ENCODE measurements around the gene PYY. TPM values are rescaled to one million over a fixed set of nuclear protein-coding genes. Genes with fewer than 3 reads are reported as not detected.

The PYY gene
- total RNA-seq, 1 experiment from 2014 or later, result not detected

DNA sequence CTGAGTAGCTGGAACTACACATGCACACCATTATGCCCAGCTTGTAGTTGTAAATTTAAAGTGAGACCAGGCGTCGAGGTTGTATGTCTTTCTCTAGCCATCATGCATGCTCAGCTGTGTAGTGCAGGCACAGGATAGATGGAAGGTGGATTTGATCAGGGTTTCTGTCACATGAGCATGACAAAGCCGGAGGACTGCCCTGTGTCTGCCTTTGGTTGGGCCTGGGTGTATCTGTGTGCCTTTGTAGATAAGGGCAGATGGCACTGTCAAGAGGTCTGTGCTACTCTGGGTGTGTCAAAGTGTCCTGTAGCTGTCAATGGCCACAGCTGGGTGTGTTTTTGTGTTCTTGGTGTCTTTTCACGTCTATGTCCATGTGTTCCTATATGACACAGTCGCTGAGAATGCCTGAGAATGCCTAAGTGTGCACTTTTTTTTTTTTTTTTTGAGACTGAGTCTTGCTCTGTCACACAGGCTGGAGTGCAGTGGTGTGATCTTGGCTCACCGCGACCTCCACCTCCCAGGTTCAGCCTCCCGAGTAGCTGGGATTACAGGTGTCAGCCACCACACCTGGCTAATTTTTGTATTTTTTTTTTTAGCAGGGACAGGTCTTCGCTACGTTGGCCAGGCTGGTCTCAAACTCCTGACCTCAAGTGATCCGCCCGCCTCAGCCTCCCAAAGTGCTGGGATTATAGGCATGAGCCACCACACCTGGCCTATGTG lies 46.6 kb upstream of the PYY start:
- TF ChIP-seq CTCF (IDR thresholded peaks at IDR 0.05), result no peak
- no peak for TF ChIP-seq POLR2AphosphoS5 (IDR thresholded peaks at IDR 0.05; ENCODE audit: low read depth, low read length)
- no peak for TF ChIP-seq TCF7L2 (IDR thresholded peaks at IDR 0.05; ENCODE audit: low read depth, low read length)
- no peak for TF ChIP-seq REST (IDR thresholded peaks at IDR 0.05; ENCODE audit: insufficient read depth in 1 of 2, low read depth in 2 of 2, low read length in 1 of 2)
- no peak for TF ChIP-seq SIN3A (IDR thresholded peaks at IDR 0.05; ENCODE audit: borderline replicate concordance, insufficient read depth, low read depth, low read length)
- intact Hi-C loops (cut with micrococcal nuclease; ENCODE audit: unreplicated experiment) (no loop called here), in situ Hi-C loops (cut with HindIII; ENCODE audit: low pct_unique_long_range_greater_than_20kb, low sequenced_read_pairs) (no loop called here)
- DNase-seq (ENCODE audit: low read depth, low spot score) (no peak), ATAC-seq (no peak)
- no peaks in the 10 kb centered on the region for H3K27me3 ChIP-seq (ENCODE audit: control insufficient read depth, insufficient read depth, low read length)
- H3K27ac ChIP-seq (ENCODE audit: low read length), result no peak overlapping the region
- H3K4me1 ChIP-seq (ENCODE audit: control insufficient read depth, insufficient read depth, low read length), result no peaks in the 10 kb centered on the region; the same call in 1 of the 2 replicates
- ChIA-PET POLR2A (no interaction called here), CTCF (no interaction called here)
- no peak overlapping the region for H3K4me3 ChIP-seq (ENCODE audit: low read depth in 2 of 2, low read length in 2 of 2)
- BruUV-seq (replicated peaks), result no TSS peak
- H3K36me3 ChIP-seq (ENCODE audit: control insufficient read depth, insufficient read depth, low read length), result no peaks in the 10 kb centered on the region; the same call in 1 of the 2 replicates
- no peaks in the 10 kb centered on the region for H3K9me3 ChIP-seq (ENCODE audit: control insufficient read depth, insufficient read depth, low read depth, low read length)

DNA sequence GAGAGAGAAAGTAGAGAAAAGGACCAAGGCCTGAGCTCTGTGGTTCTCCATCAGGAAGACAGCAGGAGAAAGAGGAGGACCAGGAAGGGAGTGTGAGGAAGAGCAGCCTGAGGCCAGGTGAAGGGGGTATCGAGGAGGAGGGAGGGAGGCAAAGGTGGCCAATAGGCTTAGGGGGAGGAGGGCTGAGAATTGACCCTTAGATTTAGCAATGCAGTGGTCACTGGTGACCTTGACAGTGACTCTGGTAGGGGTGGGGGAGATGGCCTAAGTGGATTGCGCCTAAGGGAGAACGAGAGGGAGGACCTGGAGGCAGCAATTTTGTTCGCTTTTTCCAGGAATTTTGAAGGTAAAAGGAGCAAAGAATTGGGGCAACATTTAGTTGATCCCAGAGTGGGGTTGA lies 45.3 kb upstream of the PYY start:
- TF ChIP-seq REST (IDR thresholded peaks at IDR 0.05; ENCODE audit: insufficient read depth in 1 of 2, low read depth in 2 of 2, low read length in 1 of 2) (no peak), POLR2AphosphoS5 (IDR thresholded peaks at IDR 0.05; ENCODE audit: low read depth, low read length) (no peak), SIN3A (IDR thresholded peaks at IDR 0.05; ENCODE audit: borderline replicate concordance, insufficient read depth, low read depth, low read length) (no peak), TCF7L2 (IDR thresholded peaks at IDR 0.05; ENCODE audit: low read depth, low read length) (no peak), CTCF (IDR thresholded peaks at IDR 0.05) (no peak)
- POLR2A ChIA-PET, result interaction anchor here (0.6 kb wide), 1 partner anchor 209 kb away, joined by 3 read pairs; no protein-coding TSS in a partner anchor

More for the DNA sequence above, 45.3 kb upstream of the PYY start:
- Histone ChIP-seq H3K4me3 (ENCODE audit: low read depth in 2 of 2, low read length in 2 of 2) (no peak overlapping the region), H3K27me3 (ENCODE audit: control insufficient read depth, insufficient read depth, low read length) (no peaks in the 10 kb centered on the region), H3K9me3 (ENCODE audit: control insufficient read depth, insufficient read depth, low read depth, low read length) (no peaks in the 10 kb centered on the region), H3K4me1 (ENCODE audit: control insufficient read depth, insufficient read depth, low read length) (no peaks in the 10 kb centered on the region; the same call in 1 of the 2 replicates), H3K27ac (ENCODE audit: low read length) (no peak overlapping the region), H3K36me3 (ENCODE audit: control insufficient read depth, insufficient read depth, low read length) (no peaks in the 10 kb centered on the region)
- in situ Hi-C loops (cut with HindIII; ENCODE audit: low pct_unique_long_range_greater_than_20kb, low sequenced_read_pairs) (no loop called here), intact Hi-C loops (cut with micrococcal nuclease; ENCODE audit: unreplicated experiment) (no loop called here)
- DNase-seq (ENCODE audit: low read depth, low spot score) (no peak), ATAC-seq (no peak)
- CTCF ChIA-PET, result no interaction called here
- no TSS peak for BruUV-seq (replicated peaks)
